ENCODE measurements around the gene ANKRD33B.

ANKRD33B gene

DNA sequence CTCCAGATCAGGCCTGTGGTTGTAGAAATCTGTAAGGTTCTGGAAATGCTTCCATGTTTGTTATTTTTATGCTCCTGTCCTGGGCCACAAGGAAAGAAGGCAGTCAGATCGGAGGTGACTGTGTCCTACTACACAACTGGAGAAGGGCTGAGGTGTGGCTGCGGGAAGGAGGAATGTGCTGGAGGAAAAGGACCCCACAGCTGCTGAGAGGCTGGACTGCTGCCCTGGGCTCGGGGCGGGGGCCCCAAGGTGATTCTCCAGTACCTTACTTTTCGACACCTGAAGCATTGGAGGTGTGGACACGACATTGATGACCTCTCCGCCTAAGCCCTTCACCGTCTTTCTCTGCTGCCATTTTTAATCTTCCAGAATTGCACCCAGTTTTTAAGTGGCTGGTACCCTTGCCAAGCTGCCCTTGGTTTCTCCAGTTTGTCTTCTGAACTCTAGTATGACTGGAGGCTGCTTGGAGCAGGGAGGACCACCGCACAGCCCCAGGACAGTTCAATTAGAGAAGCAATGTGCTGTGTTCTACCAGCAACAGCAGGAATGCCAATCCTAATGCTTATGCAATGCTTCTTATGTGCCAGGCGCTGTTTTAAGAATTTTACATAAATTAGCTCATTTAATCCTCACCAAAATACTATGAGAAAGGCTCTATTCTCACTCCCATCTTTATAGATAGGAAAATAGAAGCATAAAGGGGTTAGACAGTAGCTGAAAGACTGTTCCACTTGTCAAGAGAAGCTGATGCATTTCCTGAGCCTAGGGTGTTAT is 13.5 kb upstream of the ANKRD33B start:
- peak overlapping the region; percentile 27 for H3K27ac ChIP-seq (ENCODE audit: low read length)

DNA sequence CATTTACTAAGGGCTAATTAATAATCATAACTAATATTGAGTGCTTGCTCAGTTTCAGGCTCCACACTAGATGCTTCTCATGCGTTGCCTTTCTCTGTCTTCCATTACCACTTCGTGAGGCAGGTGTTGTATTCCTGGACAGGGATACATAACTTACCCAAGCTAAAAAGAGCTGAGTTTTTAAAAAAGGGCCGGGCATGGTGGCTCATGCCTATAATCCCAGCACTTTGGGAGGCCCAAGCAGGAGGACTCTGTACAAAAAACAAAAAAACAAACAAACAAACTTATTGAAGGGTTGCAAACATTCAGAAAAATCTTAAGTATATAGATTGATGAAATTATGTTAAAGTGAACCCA is 12.1 kb upstream of the ANKRD33B start:
- Histone ChIP-seq H3K9me3 (ENCODE audit: control insufficient read depth in 1 of 2, low read length in 2 of 2) (no peaks in the 10 kb centered on the region), H3K4me1 (ENCODE audit: control insufficient read depth in 1 of 2, insufficient read depth in 2 of 2, low read length in 2 of 2) (no peaks in the 10 kb centered on the region), H3K27ac (ENCODE audit: low read length) (no peak overlapping the region), H3K27me3 (ENCODE audit: low read depth, low read length) (no peaks in the 10 kb centered on the region), H3K36me3 (ENCODE audit: control insufficient read depth in 1 of 2, insufficient read depth in 2 of 2, low read length in 2 of 2) (no peaks in the 10 kb centered on the region), H3K4me3 (ENCODE audit: low read depth in 1 of 2, low read length in 2 of 2) (no peak overlapping the region)

More for the DNA sequence above, 13.5 kb upstream of the ANKRD33B start:
- H3K4me1 ChIP-seq (ENCODE audit: control insufficient read depth in 1 of 2, insufficient read depth in 2 of 2, low read length in 2 of 2): no peaks in the 10 kb centered on the region
- no peak overlapping the region for H3K4me3 ChIP-seq (ENCODE audit: low read depth in 1 of 2, low read length in 2 of 2)
- H3K9me3 ChIP-seq (ENCODE audit: control insufficient read depth in 1 of 2, low read length in 2 of 2): no peaks in the 10 kb centered on the region
- H3K36me3 ChIP-seq (ENCODE audit: control insufficient read depth in 1 of 2, insufficient read depth in 2 of 2, low read length in 2 of 2): no peaks in the 10 kb centered on the region
- no peaks in the 10 kb centered on the region for H3K27me3 ChIP-seq (ENCODE audit: low read depth, low read length)

DNA sequence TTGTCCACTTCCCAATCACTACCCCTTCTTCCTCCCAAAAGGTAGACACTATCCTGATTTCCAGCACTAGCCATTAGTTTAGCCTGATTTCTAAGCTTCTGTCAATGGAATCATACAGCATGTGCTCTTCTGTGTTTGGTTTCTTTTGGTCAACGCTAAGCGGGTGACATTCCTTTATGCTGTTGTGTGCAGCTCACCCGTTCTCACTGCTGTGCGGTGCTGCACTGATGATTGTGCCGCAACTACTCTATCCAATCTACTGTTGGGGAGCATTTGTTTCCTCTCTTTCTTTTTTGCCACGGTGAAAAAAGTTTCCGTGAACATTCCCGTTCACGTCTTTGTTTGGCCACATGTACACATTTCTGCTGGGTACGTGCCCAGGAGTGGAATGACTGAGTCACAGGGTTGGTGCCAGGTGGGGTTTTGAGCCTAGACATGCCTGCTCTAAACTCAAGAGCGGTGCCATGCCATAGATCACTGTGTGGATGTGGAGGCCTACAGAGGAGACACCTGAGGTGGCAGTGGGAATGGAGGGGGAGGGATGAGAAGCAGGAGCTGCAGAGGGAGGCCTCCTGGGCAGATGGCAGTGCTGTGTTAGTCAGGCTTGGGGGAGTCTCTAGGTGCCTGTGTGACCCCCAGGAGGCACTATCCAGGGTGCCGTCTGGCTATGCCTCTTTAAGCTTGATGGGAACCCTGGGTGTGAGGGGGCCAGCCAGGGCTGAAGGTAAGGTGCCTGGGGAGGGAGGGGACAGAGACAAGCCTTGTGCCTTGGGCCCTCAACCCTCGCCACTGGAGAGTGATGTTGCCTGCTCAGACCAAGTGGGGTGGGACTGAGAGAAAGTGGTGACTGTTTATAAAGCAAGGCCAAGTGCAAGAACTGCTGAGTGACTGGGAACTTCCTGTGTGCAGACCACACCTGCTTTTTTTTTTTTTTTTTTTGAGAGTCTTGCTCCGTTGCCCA is 11.4 kb upstream of the ANKRD33B start:
- Histone ChIP-seq H3K36me3 (ENCODE audit: control insufficient read depth in 1 of 2, insufficient read depth in 2 of 2, low read length in 2 of 2) (no peaks in the 10 kb centered on the region), H3K9me3 (ENCODE audit: control insufficient read depth in 1 of 2, low read length in 2 of 2) (no peaks in the 10 kb centered on the region), H3K4me1 (ENCODE audit: control insufficient read depth in 1 of 2, insufficient read depth in 2 of 2, low read length in 2 of 2) (no peaks in the 10 kb centered on the region), H3K4me3 (ENCODE audit: low read depth in 1 of 2, low read length in 2 of 2) (no peak overlapping the region), H3K27me3 (ENCODE audit: low read depth, low read length) (no peaks in the 10 kb centered on the region), H3K27ac (ENCODE audit: low read length) (no peak overlapping the region)

DNA sequence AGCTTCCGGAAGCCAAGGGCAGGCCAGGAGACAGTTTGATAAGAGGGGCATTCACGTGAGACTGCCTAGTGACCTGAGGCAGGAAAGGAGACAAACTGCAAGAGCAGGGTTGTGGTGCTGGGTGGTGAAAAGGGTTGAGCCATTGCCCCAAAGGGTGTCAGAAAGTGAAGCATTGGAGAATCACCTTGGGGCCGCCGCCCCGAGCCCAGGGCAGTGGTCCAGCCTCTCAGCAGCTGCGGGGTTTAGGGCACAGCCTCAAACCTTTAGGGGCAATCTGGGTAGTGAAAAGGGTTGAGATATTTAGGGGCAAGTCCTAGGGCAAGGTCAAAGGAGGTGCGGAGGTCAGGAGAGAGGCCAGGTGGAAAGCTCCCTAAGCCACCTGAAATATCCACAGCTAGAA is 10.4 kb upstream of the ANKRD33B start:
- Histone ChIP-seq H3K9me3 (ENCODE audit: control insufficient read depth in 1 of 2, low read length in 2 of 2) (no peaks in the 10 kb centered on the region), H3K4me1 (ENCODE audit: control insufficient read depth in 1 of 2, insufficient read depth in 2 of 2, low read length in 2 of 2) (no peaks in the 10 kb centered on the region), H3K36me3 (ENCODE audit: control insufficient read depth in 1 of 2, insufficient read depth in 2 of 2, low read length in 2 of 2) (no peaks in the 10 kb centered on the region), H3K27ac (ENCODE audit: low read length) (no peak overlapping the region), H3K4me3 (ENCODE audit: low read depth in 1 of 2, low read length in 2 of 2) (no peak overlapping the region), H3K27me3 (ENCODE audit: low read depth, low read length) (no peaks in the 10 kb centered on the region)

DNA sequence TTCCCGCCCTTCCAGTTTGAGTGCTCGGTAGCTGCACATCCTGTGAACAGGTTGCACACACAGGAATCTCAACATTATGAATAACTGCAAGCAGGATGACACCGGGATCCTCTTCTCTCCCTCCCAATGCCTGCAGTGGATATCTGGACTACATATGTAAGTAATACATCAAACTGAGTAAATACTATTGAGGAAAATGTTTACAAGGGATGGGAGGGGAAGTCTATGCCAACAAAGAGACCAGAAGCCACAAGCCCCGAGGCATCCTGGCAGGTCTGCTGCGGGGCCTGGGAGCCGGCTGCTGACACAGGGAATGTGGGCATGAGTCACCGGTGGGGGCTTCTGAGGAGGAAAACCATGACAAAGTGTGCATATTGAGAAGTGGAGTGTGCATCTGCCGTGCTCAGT is 8.6 kb upstream of the ANKRD33B start:
- Histone ChIP-seq H3K4me3 (ENCODE audit: low read depth in 1 of 2, low read length in 2 of 2) (no peak overlapping the region), H3K9me3 (ENCODE audit: control insufficient read depth in 1 of 2, low read length in 2 of 2) (no peaks in the 10 kb centered on the region), H3K4me1 (ENCODE audit: control insufficient read depth in 1 of 2, insufficient read depth in 2 of 2, low read length in 2 of 2) (no peaks in the 10 kb centered on the region), H3K27me3 (ENCODE audit: low read depth, low read length) (no peaks in the 10 kb centered on the region), H3K36me3 (ENCODE audit: control insufficient read depth in 1 of 2, insufficient read depth in 2 of 2, low read length in 2 of 2) (no peaks in the 10 kb centered on the region), H3K27ac (ENCODE audit: low read length) (no peak overlapping the region)

DNA sequence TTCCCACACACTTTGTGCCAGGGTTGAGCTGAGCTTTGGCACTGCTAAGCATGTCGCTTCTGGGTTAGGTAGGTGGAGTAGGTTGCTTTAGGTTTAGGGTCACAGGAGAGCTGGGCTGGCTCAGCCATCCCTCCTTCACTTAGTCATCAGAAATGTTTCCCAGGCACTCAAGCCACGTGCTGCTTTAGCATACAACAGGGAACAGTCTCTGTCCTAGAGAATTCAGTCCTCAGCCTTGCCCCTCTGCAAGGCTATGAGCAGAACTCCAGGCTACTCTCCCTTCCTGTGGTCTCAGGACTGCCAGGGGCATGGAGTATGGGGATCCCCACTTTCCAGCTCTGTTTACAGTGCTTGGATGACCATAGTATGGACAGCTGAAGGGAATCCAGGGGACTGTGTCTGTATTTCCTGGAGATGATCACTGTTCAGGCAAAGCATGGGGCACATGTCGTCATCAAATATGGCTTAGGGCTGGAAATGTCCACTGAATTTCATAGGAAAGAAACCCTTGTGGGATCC is 7.5 kb upstream of the ANKRD33B start:
- Histone ChIP-seq H3K27ac (ENCODE audit: low read length) (no peak overlapping the region), H3K4me3 (ENCODE audit: low read depth in 1 of 2, low read length in 2 of 2) (no peak overlapping the region), H3K27me3 (ENCODE audit: low read depth, low read length) (no peaks in the 10 kb centered on the region), H3K9me3 (ENCODE audit: control insufficient read depth in 1 of 2, low read length in 2 of 2) (no peaks in the 10 kb centered on the region), H3K4me1 (ENCODE audit: control insufficient read depth in 1 of 2, insufficient read depth in 2 of 2, low read length in 2 of 2) (no peaks in the 10 kb centered on the region), H3K36me3 (ENCODE audit: control insufficient read depth in 1 of 2, insufficient read depth in 2 of 2, low read length in 2 of 2) (no peaks in the 10 kb centered on the region)

DNA sequence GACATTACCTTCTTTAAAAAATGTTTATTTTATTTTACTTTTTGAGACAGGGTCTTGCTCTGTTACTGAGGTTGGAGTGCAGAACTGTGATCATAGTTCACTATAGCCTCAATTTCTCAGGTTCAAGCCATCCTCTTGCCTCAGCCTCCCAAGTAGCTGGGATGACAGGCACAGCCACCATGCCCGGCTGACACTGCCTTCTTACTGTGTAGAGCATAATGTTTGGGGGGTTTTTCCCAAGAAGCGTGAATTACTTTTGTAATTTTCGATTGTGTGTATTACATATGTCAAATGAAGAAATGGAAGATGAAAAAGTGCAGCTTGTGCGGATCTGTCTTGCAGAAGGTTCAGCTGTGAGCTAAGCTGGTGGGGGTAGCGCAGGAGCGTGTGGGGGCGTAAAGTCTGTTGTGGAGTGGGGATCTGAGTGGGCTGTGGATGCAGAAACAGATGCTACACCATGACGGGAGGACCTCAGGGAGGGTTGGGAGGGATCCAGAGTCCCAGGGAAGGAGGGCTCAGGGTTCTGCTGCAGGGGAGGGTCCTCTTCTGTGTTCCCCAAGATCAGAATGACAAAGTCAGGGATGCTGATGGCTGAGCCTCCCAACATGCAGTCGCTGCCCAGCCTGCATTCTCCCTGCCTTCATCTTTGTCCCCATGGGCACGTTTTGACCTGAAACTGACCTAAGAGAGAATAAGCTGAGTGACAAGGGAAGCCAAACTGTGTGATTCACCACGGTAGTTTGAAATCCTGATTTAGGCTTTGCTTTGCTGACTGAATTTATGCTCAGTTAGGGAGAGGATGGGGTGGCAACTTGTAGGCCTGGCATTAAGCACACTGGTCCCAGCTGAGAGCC is 6.8 kb upstream of the ANKRD33B start:
- no peaks in the 10 kb centered on the region for H3K4me1 ChIP-seq (ENCODE audit: control insufficient read depth in 1 of 2, insufficient read depth in 2 of 2, low read length in 2 of 2)
- no peaks in the 10 kb centered on the region for H3K9me3 ChIP-seq (ENCODE audit: control insufficient read depth in 1 of 2, low read length in 2 of 2)

DNA sequence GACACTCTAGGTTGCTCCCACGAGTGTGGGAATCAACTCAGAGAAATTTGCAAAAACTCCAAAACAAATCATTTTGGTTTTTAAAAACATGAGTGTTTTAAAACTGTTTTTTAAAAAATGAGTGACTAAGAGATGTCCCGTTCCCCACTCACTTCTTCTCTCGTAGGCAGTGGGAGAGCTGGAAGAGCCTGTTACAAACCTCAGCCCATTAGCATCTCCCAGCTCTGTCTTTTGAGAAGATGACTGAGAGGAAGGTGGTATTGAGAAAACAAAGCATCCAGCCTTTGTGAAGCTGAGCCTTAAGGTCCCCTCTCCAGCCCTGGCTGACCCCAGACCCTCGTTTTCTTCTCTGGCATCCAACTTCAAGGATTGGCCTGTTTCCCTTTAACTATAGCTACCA is 4.7 kb upstream of the ANKRD33B start:
- Histone ChIP-seq H3K4me1 (ENCODE audit: control insufficient read depth in 1 of 2, insufficient read depth in 2 of 2, low read length in 2 of 2) (peaks cover 0 to 18% of the 10 kb centered on the region in 2 donors), H3K36me3 (ENCODE audit: control insufficient read depth in 1 of 2, insufficient read depth in 2 of 2, low read length in 2 of 2) (no peaks in the 10 kb centered on the region), H3K4me3 (ENCODE audit: low read depth in 1 of 2, low read length in 2 of 2) (no peak overlapping the region), H3K9me3 (ENCODE audit: control insufficient read depth in 1 of 2, low read length in 2 of 2) (no peaks in the 10 kb centered on the region), H3K27ac (ENCODE audit: low read length) (no peak overlapping the region), H3K27me3 (ENCODE audit: low read depth, low read length) (peaks cover 12% of the 10 kb centered on the region)

More for the DNA sequence above, 6.8 kb upstream of the ANKRD33B start:
- Histone ChIP-seq H3K36me3 (ENCODE audit: control insufficient read depth in 1 of 2, insufficient read depth in 2 of 2, low read length in 2 of 2) (no peaks in the 10 kb centered on the region), H3K4me3 (ENCODE audit: low read depth in 1 of 2, low read length in 2 of 2) (no peak overlapping the region), H3K27me3 (ENCODE audit: low read depth, low read length) (no peaks in the 10 kb centered on the region), H3K27ac (ENCODE audit: low read length) (no peak overlapping the region)

DNA sequence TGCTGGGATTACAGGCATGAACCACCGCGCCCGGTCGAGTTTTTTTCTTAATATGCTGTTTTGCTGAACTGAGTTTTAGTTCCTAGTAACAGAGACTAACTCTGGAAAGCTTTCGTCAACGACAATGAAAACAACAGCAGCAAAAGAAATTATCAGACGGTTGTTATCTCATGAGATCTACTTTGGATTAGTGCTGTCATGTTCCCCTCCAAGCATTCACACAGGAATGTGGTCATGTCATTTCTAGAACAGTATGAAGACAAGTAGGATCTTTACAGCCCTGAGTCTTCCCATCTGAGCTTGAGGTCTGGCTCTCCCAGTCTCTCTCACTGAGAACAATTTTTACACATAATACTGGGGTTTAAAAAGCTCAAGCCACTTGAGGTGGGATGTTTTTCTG is 4.0 kb upstream of the ANKRD33B start:
- peaks cover 0 to 23% of the 10 kb centered on the region in 2 donors for H3K4me1 ChIP-seq (ENCODE audit: control insufficient read depth in 1 of 2, insufficient read depth in 2 of 2, low read length in 2 of 2)
- no peak overlapping the region for H3K27ac ChIP-seq (ENCODE audit: low read length)
- peaks cover 12% of the 10 kb centered on the region for H3K27me3 ChIP-seq (ENCODE audit: low read depth, low read length)
- H3K36me3 ChIP-seq (ENCODE audit: control insufficient read depth in 1 of 2, insufficient read depth in 2 of 2, low read length in 2 of 2): no peaks in the 10 kb centered on the region
- no peak overlapping the region for H3K4me3 ChIP-seq (ENCODE audit: low read depth in 1 of 2, low read length in 2 of 2)
- no peaks in the 10 kb centered on the region for H3K9me3 ChIP-seq (ENCODE audit: control insufficient read depth in 1 of 2, low read length in 2 of 2)

DNA sequence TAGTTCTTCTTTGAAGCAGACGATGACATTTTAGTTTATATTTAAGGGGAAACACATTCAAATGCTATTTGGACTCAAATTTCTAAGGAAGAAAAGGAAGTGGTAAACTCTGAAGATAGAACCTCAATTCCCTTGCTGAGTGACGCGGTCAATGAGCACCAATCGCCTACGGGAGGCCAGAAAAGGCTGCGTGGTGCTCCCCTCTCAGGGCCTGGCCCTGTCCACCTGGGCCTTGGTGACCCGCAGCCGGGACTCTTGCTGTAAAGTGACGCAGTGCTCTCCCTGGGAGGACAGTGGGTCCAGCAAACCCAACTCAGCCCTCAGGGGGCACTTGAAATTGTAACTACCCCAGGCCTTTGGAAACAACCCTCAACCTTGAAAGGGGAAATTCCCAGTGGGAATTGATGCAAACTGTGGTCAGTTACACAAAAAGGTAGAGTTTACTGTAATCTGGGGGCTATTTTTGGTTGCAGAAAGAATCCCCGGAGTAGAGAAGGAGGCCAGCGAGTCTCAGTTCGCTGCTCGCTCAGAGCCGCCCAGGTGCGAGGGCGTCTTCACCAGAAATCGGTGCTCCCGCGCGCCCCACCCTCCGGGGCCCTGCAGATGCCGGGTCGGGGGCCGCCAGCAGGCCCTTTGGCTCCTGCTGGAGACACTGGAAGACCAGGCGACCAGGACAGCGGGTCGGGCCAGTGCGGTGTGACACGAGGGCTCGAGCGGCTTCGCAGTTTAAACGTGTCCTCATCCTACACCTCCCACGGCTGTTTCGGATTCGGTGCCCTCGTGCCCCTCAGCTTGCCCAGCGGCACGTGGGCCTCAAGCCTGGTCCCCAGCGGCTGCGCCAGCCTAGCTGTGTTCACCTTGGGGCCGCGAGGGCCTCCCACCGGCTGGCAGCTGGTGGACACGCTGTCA is 1.4 kb upstream of the ANKRD33B start:
- H3K27ac ChIP-seq (ENCODE audit: low read length): no peak overlapping the region
- no peaks in the 10 kb centered on the region for H3K36me3 ChIP-seq (ENCODE audit: control insufficient read depth in 1 of 2, insufficient read depth in 2 of 2, low read length in 2 of 2)
- H3K27me3 ChIP-seq (ENCODE audit: low read depth, low read length): peaks cover 12% of the 10 kb centered on the region
- H3K9me3 ChIP-seq (ENCODE audit: control insufficient read depth in 1 of 2, low read length in 2 of 2): no peaks in the 10 kb centered on the region
- H3K4me1 ChIP-seq (ENCODE audit: control insufficient read depth in 1 of 2, insufficient read depth in 2 of 2, low read length in 2 of 2): peaks cover 4 to 38% of the 10 kb centered on the region in 2 donors
- peak overlapping the region in 1 of 2 donors; percentile 78 for H3K4me3 ChIP-seq (ENCODE audit: low read depth in 1 of 2, low read length in 2 of 2)

All from muscle layer of duodenum (tissue), 2 donors.